ENCODE measurements around the gene NPHS2.

NPHS2 gene

GRCh38 chr1:179510038-179510437 lies 65.7 kb downstream of the NPHS2 start:
- ATAC-seq = no peak

DNA sequence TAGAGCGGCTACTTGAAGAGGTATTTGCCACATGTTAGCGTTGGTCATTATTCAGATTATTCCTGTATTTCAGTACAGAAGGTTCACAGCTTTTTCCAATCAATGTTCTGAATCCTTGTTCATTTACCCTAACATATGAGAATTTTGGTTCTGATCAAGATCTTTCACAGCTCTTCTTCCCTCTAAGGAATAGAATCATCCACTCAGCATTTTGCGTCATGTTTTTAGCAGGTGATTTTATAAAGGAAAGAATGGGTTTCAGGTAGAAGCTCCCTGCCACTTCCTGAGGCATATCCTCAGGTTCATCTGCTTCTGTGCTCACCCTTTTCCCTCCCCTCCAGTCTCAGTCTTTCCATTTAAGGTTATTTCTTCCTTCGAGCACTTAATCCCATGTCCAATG lies 66.4 kb downstream of the NPHS2 start:
- ATAC-seq = no peak
- TF ChIP-seq PPARA (CRISPR knock-in tag; IDR thresholded peaks at IDR 0.05; ENCODE audit: borderline replicate concordance) = no peak
- TF ChIP-seq, protein P1, sequence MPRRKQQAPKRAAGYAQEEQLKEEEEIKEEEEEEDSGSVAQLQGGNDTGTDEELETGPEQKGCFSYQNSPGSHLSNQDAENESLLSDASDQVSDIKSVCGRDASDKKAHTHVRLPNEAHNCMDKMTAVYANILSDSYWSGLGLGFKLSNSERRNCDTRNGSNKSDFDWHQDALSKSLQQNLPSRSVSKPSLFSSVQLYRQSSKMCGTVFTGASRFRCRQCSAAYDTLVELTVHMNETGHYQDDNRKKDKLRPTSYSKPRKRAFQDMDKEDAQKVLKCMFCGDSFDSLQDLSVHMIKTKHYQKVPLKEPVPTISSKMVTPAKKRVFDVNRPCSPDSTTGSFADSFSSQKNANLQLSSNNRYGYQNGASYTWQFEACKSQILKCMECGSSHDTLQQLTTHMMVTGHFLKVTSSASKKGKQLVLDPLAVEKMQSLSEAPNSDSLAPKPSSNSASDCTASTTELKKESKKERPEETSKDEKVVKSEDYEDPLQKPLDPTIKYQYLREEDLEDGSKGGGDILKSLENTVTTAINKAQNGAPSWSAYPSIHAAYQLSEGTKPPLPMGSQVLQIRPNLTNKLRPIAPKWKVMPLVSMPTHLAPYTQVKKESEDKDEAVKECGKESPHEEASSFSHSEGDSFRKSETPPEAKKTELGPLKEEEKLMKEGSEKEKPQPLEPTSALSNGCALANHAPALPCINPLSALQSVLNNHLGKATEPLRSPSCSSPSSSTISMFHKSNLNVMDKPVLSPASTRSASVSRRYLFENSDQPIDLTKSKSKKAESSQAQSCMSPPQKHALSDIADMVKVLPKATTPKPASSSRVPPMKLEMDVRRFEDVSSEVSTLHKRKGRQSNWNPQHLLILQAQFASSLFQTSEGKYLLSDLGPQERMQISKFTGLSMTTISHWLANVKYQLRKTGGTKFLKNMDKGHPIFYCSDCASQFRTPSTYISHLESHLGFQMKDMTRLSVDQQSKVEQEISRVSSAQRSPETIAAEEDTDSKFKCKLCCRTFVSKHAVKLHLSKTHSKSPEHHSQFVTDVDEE (CRISPR knock-in tag; IDR thresholded peaks at IDR 0.05) = no peak
- no peak for TF ChIP-seq ARNTL (CRISPR knock-in tag; IDR thresholded peaks at IDR 0.05; ENCODE audit: borderline replicate concordance, low read depth)
- TF ChIP-seq ESRRG (CRISPR knock-in tag; IDR thresholded peaks at IDR 0.05) = no peak
- no peak for TF ChIP-seq CSDC2 (CRISPR knock-in tag; IDR thresholded peaks at IDR 0.05)
- TF ChIP-seq ZNF8 (CRISPR knock-in tag; IDR thresholded peaks at IDR 0.05) = no peak
- TF ChIP-seq TCF4 (CRISPR knock-in tag; IDR thresholded peaks at IDR 0.05; ENCODE audit: borderline replicate concordance) = no peak
- no peak for TF ChIP-seq TOX (CRISPR knock-in tag; IDR thresholded peaks at IDR 0.05; ENCODE audit: borderline replicate concordance)
- no peak for TF ChIP-seq ZFP3 (CRISPR knock-in tag; IDR thresholded peaks at IDR 0.05)
- no peak for TF ChIP-seq ZFP30 (CRISPR knock-in tag; IDR thresholded peaks at IDR 0.05)
- TF ChIP-seq RARB (CRISPR knock-in tag; IDR thresholded peaks at IDR 0.05) = no peak
- TF ChIP-seq SNAI2 (CRISPR knock-in tag; IDR thresholded peaks at IDR 0.05) = no peak
- TF ChIP-seq ZC3H10 (CRISPR knock-in tag; IDR thresholded peaks at IDR 0.05) = no peak
- TF ChIP-seq, protein P2, sequence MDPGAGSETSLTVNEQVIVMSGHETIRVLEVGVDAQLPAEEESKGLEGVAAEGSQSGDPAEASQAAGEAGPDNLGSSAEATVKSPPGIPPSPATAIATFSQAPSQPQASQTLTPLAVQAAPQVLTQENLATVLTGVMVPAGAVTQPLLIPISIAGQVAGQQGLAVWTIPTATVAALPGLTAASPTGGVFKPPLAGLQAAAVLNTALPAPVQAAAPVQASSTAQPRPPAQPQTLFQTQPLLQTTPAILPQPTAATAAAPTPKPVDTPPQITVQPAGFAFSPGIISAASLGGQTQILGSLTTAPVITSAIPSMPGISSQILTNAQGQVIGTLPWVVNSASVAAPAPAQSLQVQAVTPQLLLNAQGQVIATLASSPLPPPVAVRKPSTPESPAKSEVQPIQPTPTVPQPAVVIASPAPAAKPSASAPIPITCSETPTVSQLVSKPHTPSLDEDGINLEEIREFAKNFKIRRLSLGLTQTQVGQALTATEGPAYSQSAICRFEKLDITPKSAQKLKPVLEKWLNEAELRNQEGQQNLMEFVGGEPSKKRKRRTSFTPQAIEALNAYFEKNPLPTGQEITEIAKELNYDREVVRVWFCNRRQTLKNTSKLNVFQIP (CRISPR knock-in tag; IDR thresholded peaks at IDR 0.05; ENCODE audit: borderline replicate concordance, low read depth) = no peak

More at GRCh38 chr1:179510038-179510437, 65.7 kb downstream of the NPHS2 start:
- TF ChIP-seq ZC3H10 (CRISPR knock-in tag; IDR thresholded peaks at IDR 0.05) (no peak), ISL1 (CRISPR knock-in tag; IDR thresholded peaks at IDR 0.05) (no peak), PPARA (CRISPR knock-in tag; IDR thresholded peaks at IDR 0.05; ENCODE audit: borderline replicate concordance) (no peak), ARNTL (CRISPR knock-in tag; IDR thresholded peaks at IDR 0.05; ENCODE audit: borderline replicate concordance, low read depth) (no peak), CSDC2 (CRISPR knock-in tag; IDR thresholded peaks at IDR 0.05) (no peak), OSR1 (CRISPR knock-in tag; IDR thresholded peaks at IDR 0.05) (no peak), BACH2 (CRISPR knock-in tag; IDR thresholded peaks at IDR 0.05; ENCODE audit: borderline replicate concordance) (no peak), ZFP3 (CRISPR knock-in tag; IDR thresholded peaks at IDR 0.05) (no peak), RARB (CRISPR knock-in tag; IDR thresholded peaks at IDR 0.05) (no peak), CREB5 (CRISPR knock-in tag; IDR thresholded peaks at IDR 0.05; ENCODE audit: low read depth) (no peak), ZNF565 (CRISPR knock-in tag; conservative IDR thresholded peaks at IDR 0.05; ENCODE audit: low read depth) (no peak), TCF4 (CRISPR knock-in tag; IDR thresholded peaks at IDR 0.05; ENCODE audit: borderline replicate concordance) (no peak), GLIS3 (CRISPR knock-in tag; IDR thresholded peaks at IDR 0.05) (no peak), SNAI2 (CRISPR knock-in tag; IDR thresholded peaks at IDR 0.05) (no peak), TOX (CRISPR knock-in tag; IDR thresholded peaks at IDR 0.05; ENCODE audit: borderline replicate concordance) (no peak), ZNF8 (CRISPR knock-in tag; IDR thresholded peaks at IDR 0.05) (no peak)
- TF ChIP-seq, protein P3, sequence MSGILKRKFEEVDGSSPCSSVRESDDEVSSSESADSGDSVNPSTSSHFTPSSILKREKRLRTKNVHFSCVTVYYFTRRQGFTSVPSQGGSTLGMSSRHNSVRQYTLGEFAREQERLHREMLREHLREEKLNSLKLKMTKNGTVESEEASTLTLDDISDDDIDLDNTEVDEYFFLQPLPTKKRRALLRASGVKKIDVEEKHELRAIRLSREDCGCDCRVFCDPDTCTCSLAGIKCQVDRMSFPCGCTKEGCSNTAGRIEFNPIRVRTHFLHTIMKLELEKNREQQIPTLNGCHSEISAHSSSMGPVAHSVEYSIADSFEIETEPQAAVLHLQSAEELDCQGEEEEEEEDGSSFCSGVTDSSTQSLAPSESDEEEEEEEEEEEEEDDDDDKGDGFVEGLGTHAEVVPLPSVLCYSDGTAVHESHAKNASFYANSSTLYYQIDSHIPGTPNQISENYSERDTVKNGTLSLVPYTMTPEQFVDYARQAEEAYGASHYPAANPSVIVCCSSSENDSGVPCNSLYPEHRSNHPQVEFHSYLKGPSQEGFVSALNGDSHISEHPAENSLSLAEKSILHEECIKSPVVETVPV (CRISPR knock-in tag; IDR thresholded peaks at IDR 0.05) = no peak
- TF ChIP-seq, protein P4, sequence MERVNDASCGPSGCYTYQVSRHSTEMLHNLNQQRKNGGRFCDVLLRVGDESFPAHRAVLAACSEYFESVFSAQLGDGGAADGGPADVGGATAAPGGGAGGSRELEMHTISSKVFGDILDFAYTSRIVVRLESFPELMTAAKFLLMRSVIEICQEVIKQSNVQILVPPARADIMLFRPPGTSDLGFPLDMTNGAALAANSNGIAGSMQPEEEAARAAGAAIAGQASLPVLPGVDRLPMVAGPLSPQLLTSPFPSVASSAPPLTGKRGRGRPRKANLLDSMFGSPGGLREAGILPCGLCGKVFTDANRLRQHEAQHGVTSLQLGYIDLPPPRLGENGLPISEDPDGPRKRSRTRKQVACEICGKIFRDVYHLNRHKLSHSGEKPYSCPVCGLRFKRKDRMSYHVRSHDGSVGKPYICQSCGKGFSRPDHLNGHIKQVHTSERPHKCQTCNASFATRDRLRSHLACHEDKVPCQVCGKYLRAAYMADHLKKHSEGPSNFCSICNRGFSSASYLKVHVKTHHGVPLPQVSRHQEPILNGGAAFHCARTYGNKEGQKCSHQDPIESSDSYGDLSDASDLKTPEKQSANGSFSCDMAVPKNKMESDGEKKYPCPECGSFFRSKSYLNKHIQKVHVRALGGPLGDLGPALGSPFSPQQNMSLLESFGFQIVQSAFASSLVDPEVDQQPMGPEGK (CRISPR knock-in tag; IDR thresholded peaks at IDR 0.05; ENCODE audit: borderline replicate concordance) = no peak
- TF ChIP-seq, protein P1 (CRISPR knock-in tag; IDR thresholded peaks at IDR 0.05) = no peak
- TF ChIP-seq, protein P2 (CRISPR knock-in tag; IDR thresholded peaks at IDR 0.05; ENCODE audit: borderline replicate concordance, low read depth) = no peak

Data from SK-N-SH treated with all-trans-retinoic acid at 6 μM for 48 hours (cell line).